GM10847 (cell line): Measurements from ENCODE around the gene R3HDM1.

Source experiments
- POLR2A ChIP-seq: IDR thresholded peaks from 2 replicates; pipeline ENCODE4 v1.6.1; 2011; ENCODE audit not compliant: insufficient read length; ENCODE audit errors: extremely low read depth

R3HDM1 gene

GRCh38 chr2:135555311-135555710, 24.0 kb downstream of the R3HDM1 start:
- no peak for TF ChIP-seq POLR2A

- no peak for TF ChIP-seq POLR2A
Observed at GRCh38 chr2:135557530-135557929, 26.2 kb downstream of the R3HDM1 start.

GRCh38 chr2:135561925-135562324, 30.6 kb downstream of the R3HDM1 start:
- TF ChIP-seq POLR2A = no peak

GRCh38 chr2:135563793-135564192, 32.5 kb downstream of the R3HDM1 start:
- TF ChIP-seq POLR2A = no peak

GRCh38 chr2:135570884-135571283, 39.6 kb downstream of the R3HDM1 start:
- no peak for TF ChIP-seq POLR2A

GRCh38 chr2:135573620-135574019, 42.3 kb downstream of the R3HDM1 start:
- no peak for TF ChIP-seq POLR2A

GRCh38 chr2:135581282-135581681, 50.0 kb downstream of the R3HDM1 start:
- no peak for TF ChIP-seq POLR2A

- no peak for TF ChIP-seq POLR2A
Observed at GRCh38 chr2:135582383-135582782, 51.1 kb downstream of the R3HDM1 start.

- TF ChIP-seq POLR2A = no peak
Observed at GRCh38 chr2:135585586-135585985, 54.3 kb downstream of the R3HDM1 start.

GRCh38 chr2:135586148-135586547, 54.9 kb downstream of the R3HDM1 start:
- TF ChIP-seq POLR2A = no peak

- TF ChIP-seq POLR2A = no peak
Observed at GRCh38 chr2:135587958-135588357, 56.7 kb downstream of the R3HDM1 start.

GRCh38 chr2:135590619-135591260, 59.5 kb downstream of the R3HDM1 start:
- no peak for TF ChIP-seq POLR2A

- TF ChIP-seq POLR2A = no peak
Observed at GRCh38 chr2:135600915-135601314, 69.6 kb downstream of the R3HDM1 start.

GRCh38 chr2:135603543-135603942, 72.3 kb downstream of the R3HDM1 start:
- TF ChIP-seq POLR2A = no peak

- no peak for TF ChIP-seq POLR2A
Observed at GRCh38 chr2:135607561-135607960, 76.3 kb downstream of the R3HDM1 start.

- TF ChIP-seq POLR2A = no peak
Observed at GRCh38 chr2:135612319-135612718, 81.0 kb downstream of the R3HDM1 start.

GRCh38 chr2:135615404-135615803, 84.1 kb downstream of the R3HDM1 start:
- no peak for TF ChIP-seq POLR2A

GRCh38 chr2:135617501-135618015, 86.3 kb downstream of the R3HDM1 start:
- no peak for TF ChIP-seq POLR2A

- TF ChIP-seq POLR2A = no peak
Observed at GRCh38 chr2:135620198-135620597, 88.9 kb downstream of the R3HDM1 start.
